ENCODE results near the gene THAP3.

DNA sequence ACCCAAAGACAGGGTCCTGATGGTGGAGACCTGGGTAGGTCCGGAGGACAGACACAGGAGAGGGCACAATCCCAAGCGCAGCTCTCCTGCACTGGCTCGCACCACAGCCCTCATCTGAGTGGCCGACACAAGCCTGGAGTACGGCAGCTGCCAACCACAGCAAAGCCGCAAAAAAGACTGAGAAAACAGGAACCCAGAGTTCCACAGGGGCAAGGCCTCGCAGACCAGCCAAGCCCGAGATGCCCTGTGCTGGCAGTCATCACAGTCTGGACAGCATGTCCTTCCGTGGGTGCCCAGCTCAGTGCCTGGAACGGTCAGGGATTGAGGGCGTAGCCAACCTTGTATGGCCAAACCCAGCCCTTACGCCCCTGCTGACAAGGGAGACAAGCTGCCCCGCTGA is 33.4 kb upstream of the THAP3 start:
- TF ChIP-seq, protein P1, sequence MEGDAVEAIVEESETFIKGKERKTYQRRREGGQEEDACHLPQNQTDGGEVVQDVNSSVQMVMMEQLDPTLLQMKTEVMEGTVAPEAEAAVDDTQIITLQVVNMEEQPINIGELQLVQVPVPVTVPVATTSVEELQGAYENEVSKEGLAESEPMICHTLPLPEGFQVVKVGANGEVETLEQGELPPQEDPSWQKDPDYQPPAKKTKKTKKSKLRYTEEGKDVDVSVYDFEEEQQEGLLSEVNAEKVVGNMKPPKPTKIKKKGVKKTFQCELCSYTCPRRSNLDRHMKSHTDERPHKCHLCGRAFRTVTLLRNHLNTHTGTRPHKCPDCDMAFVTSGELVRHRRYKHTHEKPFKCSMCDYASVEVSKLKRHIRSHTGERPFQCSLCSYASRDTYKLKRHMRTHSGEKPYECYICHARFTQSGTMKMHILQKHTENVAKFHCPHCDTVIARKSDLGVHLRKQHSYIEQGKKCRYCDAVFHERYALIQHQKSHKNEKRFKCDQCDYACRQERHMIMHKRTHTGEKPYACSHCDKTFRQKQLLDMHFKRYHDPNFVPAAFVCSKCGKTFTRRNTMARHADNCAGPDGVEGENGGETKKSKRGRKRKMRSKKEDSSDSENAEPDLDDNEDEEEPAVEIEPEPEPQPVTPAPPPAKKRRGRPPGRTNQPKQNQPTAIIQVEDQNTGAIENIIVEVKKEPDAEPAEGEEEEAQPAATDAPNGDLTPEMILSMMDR (IDR thresholded peaks at IDR 0.05): no peak
- no peak for TF ChIP-seq POLR2A (IDR thresholded peaks at IDR 0.05)

All from tibial nerve (tissue), 3 donors.